RWPE1 (cell line): Measurements from ENCODE around the gene TAAR1.
"Not testable (repeated sequence)": the region's sequence is repeated elsewhere in the genome, so short reads cannot be mapped to it uniquely, and the experiment has no call there.

ENCODE experiments used
- CTCF ChIA-PET: fragments of 350-600 bp; sonication (Branson Sonifier 250); formaldehyde crosslinking; extraction: SDS; loops from one replicate; lab custom pipeline; 2021; lab: Yijun Ruan, JAX
- POLR2A ChIA-PET: fragments of 400-600 bp; formaldehyde crosslinking; extraction: SDS; loops from one replicate; lab custom pipeline; 2020; ENCODE audit warnings: antibody characterized with exemption; ENCODE audit not compliant: low non-redundant PET; lab: Yijun Ruan, JAX
- DNase-seq: peaks from one replicate; pipeline ENCODE4 v3.0.0; 2012; ENCODE audit warnings: low spot score
- H3K27ac ChIP-seq: fragments of 450-650 bp; 2 replicates; pipeline ENCODE4 v1.5.1; 2017
- CTCF ChIP-seq: fragments of 450-650 bp; conservative IDR thresholded peaks from 2 replicates; pipeline ENCODE4 v1.5.1; 2017; ENCODE audit warnings: low read depth, mild to moderate bottlenecking

Gene TAAR1

GRCh38 chr6:132611616-132612015, 47.4 kb downstream of the TAAR1 start:
- DNase-seq = no peak
- TF ChIP-seq CTCF = no peak
- ChIA-PET POLR2A (no interaction called here), CTCF (no interaction called here)
- H3K27ac ChIP-seq = no peak overlapping the region

- DNase-seq = no peak
- POLR2A ChIA-PET = no interaction called here
- CTCF ChIA-PET = no interaction called here
- H3K27ac ChIP-seq = no peak overlapping the region
- no peak for TF ChIP-seq CTCF
These were observed 51.3 kb downstream of the TAAR1 start for GRCh38 chr6:132607544-132608233.

DNA sequence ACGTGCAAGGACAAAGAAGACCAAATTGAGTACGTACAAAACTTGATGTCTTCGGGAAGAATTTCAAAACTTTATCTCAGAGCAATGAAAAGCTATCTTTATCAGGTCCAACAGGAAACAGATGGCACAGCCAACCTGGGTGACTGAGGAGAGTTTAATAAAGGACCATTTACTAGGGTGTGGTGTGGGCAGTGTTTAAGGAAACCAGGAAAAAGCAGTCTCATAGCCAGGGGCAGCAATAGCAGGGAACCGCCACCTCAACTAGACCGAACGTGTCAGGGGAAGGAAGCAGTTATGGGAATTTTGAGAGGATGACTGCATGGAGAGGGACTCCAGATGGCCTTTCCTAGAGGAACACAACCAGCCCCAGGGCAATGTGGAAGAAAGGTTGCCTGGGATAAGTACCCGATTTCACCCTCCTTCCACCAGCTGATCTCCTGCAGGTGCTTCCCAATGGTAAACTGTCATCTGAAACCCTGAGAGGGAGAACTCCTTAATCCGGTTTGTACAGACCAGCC, 54.3 kb downstream of the TAAR1 start:
- H3K27ac ChIP-seq = no peak overlapping the region
- POLR2A ChIA-PET = no interaction called here
- CTCF ChIA-PET = interaction anchor here (0.7 kb wide), 1 partner anchor 333 kb away, joined by 4 read pairs; no protein-coding TSS in a partner anchor
- TF ChIP-seq CTCF = no peak
- DNase-seq = peak; percentile 3

DNA sequence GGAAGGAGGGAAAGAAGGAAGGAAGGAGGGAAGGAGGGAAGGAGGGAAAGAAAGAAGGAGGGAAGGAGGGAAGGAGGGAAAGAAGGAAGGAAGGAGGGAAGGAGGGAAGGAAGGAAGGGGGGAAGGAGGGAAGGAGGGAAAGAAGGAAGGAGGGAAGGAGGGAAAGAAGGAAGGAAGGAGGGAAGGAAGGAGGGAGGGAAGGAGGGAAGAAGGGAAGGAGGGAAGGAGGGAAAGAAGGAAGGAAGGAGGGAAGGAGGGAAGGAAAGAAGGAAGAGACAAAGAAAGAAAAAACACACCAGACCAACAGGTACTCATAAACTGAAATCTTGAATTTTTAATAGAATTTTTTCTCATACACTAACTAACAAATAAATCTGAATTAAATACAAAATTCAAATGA, 58.1 kb downstream of the TAAR1 start:
- H3K27ac ChIP-seq, CTCF ChIA-PET, POLR2A ChIA-PET, DNase-seq: not testable (repeated sequence)

- peak; percentile 32; the same call in 1 of the 2 replicates for TF ChIP-seq CTCF
- H3K27ac ChIP-seq = no peak overlapping the region
- ChIA-PET POLR2A (no interaction called here), CTCF (interaction anchor here (0.5 to 1.0 kb wide), 5 partner anchors 8 to 311 kb away, joined by 3 to 5 read pairs (median 4); no protein-coding TSS in a partner anchor)
- peak; percentile 19 for DNase-seq
These were observed 60.5 kb downstream of the TAAR1 start for GRCh38 chr6:132598473-132598872.

DNA sequence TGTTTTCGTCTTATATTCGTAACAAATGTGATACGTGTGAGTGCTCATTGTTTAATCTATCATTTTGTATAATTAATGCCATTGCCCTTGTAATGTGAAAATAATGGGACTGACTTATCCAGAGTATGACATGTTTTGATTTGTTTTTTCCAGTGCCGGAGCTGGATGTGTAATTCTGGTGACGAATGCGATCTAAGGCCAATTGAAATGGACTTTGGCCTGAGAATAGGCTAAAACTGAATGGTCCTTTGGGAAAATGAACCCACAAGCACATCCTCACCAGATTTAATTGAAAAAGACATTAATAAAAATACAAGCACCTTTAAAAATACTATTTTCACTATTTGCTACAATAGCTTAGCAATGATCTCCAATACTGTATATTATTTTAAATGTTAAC, 62.8 kb downstream of the TAAR1 start:
- no peak overlapping the region for H3K27ac ChIP-seq
- DNase-seq = no peak
- POLR2A ChIA-PET = no interaction called here
- TF ChIP-seq CTCF = no peak
- CTCF ChIA-PET = interaction anchor here (0.8 kb wide), 2 partner anchors 626 to 1178 kb away, joined by 3 to 6 read pairs; no protein-coding TSS in a partner anchor
